ENCODE results near the gene CCDC88C.

Gene CCDC88C

DNA sequence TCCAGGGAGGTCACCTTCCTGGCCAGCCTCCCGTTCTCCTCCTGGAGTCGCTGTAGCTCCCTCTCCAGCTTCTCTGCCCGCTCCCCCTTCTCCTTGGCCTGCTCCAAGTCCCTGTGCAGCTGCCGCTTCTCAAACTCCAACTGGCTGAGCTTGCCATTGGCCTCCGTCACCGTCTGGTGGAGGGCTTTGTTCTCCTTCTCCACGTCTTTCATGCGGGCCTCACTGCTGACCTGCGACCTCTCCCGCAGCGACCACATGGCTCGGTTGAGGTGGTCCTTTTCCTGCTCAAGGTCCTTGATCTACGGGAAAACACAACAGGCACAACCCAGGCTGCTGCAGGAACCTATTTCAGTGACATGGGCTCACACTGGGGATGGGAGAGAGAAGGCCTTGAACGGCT lies 103.8 kb downstream of the CCDC88C start:
- in situ Hi-C loops (cut with MboI; ENCODE audit: low sequenced_read_pairs) = no loop called here

DNA sequence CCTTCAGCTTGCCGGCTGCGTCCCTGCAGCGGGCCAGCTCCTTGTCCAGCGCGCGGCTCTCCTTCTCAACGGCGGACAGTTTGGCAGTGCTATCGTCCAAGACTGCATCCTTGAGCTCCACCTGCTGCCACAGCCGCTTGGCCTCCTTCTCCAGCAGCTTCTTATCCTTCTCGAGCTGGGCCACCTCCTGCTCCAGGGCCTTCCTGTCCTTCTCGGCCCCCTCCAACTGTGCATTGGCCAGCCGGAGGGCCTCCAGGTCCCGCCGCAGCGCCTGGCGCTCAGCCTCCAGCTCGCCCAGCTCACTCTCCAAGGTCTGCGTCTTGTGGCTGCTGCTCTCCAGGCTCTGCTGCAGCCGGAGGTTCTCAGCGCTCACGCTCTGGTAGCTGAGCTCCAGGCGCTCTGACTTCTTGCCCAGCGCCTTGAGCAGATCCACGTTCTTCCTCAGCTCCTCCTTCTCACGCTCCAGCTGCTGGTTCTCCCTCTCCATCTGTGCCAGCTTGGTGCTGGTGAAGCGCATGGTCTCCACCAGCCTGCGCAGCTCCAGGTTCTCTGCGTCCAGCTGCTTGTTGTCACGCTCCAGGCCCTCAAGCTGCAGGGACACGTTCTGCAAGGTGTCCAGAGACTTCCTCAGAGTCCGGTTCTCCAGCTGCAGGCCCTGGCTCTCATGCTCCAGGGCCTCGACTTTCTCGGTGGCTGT lies 104.3 kb downstream of the CCDC88C start:
- in situ Hi-C loops (cut with MboI; ENCODE audit: low sequenced_read_pairs) = no loop called here

DNA sequence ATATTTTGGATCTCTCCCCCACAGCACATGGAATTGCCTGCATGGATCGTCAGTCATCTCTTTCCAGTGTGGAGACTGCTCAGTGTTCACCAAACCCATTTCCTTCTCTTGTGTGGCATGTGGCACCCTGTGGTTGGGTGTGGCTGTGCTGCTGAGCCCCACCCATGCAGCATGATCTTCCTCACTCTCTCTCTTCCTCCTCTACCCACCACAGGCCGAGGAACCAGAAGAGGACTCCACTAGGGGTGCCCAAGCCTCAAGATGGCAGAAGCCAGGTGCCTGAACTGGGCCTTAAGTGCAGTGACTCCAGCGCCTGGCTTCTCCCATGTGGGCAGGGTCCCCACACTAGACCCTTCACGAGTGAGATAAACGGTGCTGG lies 106.3 kb downstream of the CCDC88C start:
- in situ Hi-C loops (cut with MboI; ENCODE audit: low sequenced_read_pairs) = no loop called here

DNA sequence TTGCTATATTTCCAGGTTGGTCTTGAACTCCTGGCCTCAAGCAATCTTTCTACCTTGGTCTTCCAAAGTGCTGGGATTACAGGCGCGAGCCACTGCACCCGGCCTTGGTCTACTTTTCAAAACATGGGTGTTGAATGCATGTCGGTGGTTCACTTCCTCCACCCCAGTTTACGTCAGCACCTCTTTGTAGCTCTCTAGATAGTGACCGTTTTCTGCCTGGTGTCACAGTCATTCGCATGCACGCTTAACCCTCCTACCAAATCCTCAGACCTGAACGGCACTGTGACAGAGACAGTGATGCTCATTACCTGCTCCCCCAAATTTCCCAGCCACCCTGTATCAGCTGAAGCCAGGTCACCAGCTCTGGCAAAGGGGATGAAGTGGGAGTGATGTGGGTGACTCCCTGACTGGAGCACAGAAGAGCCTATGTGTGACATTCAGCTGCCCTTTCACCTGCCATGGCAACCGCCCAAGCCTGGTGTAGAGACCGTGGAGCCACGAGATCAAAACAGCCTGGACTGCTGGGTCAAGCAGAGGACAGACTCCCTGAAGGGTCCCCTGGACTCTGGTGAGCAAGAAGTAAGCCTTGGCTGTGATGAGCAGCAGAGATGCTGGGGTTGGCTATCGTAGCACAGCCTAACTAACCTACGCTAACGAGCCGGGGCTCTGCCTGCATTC lies 106.9 kb downstream of the CCDC88C start:
- in situ Hi-C loops (cut with MboI; ENCODE audit: low sequenced_read_pairs) = no loop called here

DNA sequence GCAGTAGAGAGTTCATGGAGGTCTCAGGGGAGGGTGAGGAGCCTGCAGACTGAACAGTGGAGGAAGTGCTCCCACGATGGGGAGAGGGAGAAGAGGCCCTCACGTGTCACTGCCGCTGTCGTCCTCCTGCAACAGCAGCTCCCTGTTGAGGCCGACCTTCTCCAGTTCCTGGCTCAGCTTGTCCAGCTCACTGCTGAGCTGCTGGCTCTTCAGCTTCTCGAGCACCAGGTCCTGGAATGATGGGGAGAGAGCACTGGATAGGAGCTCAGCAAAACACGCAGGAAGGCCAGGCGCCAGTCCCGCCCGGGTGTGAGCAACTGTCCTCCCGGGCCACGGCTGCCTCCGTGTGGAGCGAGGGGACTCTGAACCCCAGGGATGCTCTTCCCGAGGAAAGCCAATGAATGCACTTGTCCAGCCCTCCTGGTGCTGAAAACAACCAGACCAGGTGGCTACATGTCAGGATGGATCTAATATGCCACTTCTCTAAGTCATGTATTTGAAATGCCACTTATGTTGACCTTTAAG lies 107.8 kb downstream of the CCDC88C start:
- in situ Hi-C loops (cut with MboI; ENCODE audit: low sequenced_read_pairs) = no loop called here

DNA sequence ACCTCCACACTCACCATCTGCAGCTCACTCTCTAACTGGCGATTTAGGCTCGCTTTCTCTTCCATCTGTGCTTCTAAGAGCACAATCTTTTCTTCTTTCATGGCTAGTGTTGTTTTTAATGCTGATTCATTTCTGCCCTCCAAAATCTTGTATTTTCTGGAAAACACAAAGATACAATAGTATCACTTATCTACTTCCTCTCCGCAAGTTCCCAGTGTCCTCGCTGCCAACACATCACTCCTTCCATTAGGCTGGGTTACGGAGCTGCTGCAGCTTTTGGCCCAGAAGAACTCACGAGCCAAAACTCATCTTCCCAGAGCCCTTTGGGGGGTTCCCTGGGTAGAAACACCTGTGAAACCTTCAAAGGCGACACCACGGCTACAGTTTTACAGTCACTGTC lies 109.3 kb downstream of the CCDC88C start:
- in situ Hi-C loops (cut with MboI; ENCODE audit: low sequenced_read_pairs) = no loop called here

DNA sequence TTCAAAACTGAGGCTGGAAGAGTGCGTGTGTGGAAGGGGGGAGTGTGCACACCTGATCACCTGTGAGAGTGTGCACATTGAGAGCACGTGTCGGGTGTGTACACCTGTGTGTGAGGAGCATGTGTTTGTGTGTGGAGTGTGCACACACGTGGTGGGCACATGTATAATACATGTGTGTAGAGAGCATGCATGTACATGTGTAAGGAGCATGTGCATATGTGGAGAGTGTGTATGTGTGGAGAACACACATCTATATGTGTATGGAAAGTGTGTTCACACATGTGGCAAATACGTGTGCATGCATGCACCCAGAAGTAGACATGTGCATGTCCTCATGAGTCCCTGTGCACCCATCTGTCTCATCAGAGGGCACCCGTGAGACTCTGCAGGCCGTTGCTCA lies 110.0 kb downstream of the CCDC88C start:
- in situ Hi-C loops (cut with MboI; ENCODE audit: low sequenced_read_pairs) = no loop called here

DNA sequence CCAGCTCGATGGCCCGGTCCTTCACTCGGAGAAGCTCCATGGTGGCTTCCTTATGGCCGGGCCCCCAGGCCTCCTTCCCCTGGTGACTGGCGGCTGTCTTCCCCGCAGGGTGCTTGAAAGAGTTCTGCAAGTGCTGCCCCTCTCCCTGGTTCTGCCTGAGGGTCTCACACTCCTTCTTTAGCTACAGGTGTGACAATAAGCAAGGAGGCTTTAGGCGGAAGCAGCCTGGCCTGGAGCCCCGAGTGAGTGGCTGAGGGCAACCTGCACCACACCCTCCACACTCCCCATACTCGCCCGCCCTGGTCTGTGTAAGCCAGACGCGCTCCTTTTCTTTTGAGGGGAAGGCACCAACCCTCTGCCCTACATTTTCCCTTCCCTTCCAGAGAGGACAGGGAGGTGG lies 110.6 kb downstream of the CCDC88C start:
- in situ Hi-C loops (cut with MboI; ENCODE audit: low sequenced_read_pairs) = no loop called here

DNA sequence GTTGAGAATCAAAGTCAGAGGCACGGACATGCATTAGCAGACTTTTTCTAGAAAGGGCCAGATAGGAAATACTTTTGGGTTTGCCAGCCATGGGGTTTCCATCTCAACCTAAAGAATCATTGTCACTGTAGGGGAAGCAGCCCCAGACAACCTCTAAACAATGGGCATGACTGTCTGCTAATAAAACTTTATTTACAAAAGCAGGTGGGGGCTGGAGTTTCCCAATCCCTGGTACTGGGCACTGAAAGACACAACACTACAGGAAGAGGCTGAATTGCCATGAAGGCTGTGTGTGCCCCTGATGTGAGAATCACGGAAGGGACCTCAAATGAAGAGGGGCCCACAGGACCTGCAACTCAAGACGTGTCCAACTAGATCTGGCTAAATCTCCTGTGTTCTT lies 111.1 kb downstream of the CCDC88C start:
- in situ Hi-C loops (cut with MboI; ENCODE audit: low sequenced_read_pairs) = no loop called here

DNA sequence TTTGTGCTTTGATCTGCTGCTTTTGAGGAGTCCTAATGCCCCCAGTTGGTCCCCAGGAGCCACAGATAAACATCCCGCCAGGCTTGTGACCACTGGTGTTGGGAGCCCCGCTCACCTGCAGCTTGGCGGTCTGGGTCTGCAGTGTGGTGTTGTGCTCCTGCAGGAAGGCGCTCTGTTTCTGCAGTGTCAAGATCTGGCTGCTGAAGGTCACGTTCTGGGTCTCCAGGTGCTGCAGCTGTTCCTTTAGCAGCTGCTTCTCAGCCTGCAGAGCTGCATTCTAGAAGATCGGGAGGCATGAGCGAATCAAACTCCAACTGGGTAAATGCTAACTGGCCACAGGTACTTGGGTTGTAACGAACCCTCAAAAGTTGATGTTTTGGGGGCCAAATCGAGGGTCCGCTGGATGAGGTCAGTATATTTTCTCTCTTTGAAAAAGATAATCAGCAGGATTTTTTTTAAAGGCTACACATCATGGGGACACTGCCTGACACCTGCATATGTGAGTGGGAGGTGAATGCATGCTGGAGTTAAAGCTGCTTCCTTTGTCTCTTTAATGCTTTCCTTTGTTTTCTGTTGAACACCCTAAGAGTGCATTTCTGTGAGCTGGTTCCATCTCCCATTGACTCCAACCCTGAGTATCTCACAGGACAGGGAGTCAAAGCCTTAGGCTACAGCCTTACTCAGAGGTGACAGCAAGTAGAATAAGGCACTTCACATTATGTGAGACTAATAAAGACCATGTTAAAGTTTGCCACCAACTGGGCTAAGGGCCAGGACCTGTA lies 111.8 kb downstream of the CCDC88C start:
- in situ Hi-C loops (cut with MboI; ENCODE audit: low sequenced_read_pairs) = no loop called here

DNA sequence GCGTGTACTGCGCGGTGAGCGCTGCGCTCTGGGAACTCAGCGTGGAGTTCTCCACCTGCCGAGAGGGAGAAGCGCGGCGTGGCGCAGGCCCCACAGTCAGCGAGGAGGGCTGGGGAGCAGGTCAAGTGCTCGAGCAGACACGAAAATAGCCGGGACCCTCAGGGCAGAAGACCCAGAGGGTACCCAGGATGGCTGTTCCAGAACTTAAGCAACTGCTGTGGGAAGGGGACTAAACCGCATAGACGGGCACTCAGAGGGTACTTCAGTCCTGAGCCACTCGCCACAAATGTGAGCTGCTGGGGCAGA lies 113.7 kb downstream of the CCDC88C start:
- in situ Hi-C loops (cut with MboI; ENCODE audit: low sequenced_read_pairs) = no loop called here

DNA sequence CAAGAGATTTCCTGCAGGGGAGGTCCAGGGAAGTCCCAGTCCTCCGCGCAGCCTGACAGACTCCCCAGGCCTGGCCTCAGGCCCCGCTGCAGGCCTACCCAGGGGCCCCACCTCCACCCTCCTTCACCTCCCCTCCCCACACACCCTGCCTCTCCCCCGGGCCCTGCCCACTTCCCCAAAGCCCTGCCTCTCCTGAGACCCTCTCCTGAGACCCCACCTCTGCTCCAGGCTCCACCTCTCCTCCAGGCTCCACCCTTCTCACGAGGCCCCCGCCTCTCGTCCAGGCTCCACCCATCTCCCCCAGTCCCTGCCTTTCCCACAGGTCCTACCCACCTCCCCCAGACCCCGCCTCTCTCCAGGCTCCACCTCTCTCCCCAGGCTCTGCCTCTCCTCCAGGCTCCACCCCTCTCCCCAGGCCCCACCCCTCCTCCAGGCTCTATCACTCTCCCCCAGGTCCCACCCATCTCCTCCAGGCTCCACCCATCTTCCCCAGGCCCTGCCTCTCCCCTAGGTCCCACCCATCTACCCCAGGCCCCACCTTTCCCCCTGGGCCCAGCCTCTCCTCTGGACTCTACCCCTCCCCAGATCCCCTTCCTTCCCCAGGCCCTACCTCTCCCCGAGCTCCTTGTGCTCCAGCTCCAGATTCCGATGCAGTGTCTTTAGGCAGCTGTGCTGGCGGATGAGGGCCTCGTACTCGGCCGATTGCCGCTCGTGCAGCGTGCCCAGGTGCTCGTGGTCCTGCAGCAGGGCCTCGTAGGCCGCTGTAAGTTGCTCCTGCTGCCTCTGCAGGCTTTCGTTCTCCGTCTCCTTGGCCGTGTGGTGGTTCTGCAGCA lies 114.3 kb downstream of the CCDC88C start:
- in situ Hi-C loops (cut with MboI; ENCODE audit: low sequenced_read_pairs) = no loop called here

DNA sequence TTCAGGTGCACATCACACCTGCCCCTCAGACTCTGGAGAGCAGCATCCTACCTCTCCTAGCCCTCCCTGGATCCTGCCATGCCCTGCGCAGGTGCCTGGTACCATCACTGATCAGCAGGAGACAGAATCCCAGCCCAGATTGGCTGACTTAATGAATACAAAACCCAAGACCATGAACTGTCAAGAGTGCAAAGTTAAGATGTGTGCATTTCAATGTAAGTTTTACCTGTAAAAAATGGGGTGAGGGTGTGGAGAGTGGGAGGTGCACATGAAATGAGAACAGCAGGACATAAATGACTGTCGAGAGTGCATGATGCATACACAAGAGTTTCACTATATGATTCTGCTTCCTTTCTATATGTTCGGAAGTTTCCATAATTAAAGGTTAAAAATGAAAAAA lies 115.2 kb downstream of the CCDC88C start:
- in situ Hi-C loops (cut with MboI; ENCODE audit: low sequenced_read_pairs) = no loop called here

DNA sequence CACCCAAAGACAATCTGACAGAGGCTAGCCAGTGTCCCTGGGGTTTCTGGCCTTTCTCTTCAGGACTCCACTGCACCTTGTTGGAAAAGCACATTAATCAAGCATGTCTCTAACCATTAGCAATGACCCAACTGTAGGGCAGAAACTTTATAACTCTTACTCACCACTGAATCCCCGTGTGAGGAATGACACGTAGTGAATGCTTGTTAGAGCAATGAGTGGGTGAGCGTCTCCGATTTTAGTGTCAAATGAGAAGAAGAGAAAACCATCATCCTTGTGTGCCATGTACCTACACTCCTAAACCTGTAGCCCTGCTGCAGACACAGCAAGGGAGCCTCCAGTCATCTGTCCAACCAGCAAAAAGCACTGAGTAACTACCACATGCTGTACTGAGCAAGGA lies 116.7 kb downstream of the CCDC88C start:
- in situ Hi-C loops (cut with MboI; ENCODE audit: low sequenced_read_pairs) = no loop called here

DNA sequence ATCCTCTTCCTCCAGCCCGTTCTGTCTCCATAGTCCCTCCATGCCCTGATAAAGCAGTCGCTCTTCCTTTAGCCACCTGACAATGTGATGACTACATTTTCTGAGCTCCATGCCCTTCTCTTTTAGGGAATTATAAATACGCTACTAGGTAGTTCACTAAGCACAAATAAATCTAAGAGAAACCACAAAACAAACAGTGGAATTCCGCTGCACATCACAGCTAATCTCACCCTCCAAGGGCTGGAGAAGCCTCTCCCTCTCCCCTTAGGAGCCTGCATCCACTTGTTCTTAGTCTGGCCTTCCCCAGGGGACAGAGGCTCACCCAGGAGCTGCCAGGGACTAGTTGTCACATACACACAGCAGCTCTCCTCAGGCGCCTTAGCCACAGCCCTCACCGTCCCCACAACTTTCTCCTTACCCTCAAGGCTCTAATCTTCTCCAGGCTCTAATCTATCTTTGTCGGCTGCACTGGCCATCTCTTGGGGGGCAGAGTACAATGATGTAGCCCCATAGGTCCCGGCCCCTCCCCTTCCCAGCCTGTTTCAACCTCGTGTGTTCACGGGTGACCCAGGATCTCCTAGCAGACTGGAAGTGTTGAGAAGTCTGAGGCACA lies 117.2 kb downstream of the CCDC88C start:
- in situ Hi-C loops (cut with MboI; ENCODE audit: low sequenced_read_pairs) = no loop called here

DNA sequence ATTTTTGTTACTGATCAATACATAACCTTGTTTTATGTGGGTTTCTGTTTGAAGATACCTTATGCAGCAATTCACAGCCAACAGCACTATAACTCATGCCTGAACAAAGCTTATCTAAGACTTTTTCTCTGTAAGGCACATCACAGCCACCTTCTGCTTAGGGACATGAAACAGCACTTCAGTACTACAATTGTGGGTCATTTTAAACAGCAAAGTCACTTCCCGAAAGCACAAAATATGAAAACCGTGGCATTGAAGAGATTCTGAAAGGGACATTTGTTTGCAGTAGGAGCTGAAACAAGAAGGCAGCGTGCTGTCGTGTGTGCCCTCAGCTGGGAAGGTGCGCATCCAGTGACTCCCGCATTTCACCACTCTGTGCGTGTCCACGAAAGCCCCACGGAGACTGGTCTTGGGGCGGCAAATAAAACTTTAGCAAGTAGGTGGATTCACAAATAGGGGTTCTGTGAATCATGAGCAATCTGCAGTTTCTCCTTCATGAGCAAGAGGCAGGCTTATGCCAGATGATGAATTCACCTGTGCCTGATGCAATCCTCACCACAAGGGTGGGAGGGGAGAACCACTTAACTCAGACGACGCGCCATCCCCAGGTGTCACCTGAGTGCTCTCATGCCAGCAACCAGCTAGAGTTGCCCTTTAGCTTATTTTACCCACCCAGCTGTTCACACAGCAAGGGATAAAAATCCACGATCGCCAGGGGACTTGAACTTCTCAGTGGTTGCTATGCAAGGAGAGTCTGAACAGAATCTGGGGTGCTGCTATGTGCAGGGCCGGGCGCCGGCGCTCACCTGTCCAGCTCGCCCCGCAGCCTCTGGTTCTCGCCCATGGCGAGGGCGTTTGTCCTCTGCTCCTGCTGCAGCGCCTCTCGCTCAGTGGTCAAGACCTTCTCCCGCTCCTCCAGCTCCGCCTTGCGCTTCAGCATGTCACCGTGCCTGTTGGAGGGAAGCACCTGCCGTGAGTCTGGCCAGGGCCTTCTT lies 118.2 kb downstream of the CCDC88C start:
- in situ Hi-C loops (cut with MboI; ENCODE audit: low sequenced_read_pairs) = no loop called here

DNA sequence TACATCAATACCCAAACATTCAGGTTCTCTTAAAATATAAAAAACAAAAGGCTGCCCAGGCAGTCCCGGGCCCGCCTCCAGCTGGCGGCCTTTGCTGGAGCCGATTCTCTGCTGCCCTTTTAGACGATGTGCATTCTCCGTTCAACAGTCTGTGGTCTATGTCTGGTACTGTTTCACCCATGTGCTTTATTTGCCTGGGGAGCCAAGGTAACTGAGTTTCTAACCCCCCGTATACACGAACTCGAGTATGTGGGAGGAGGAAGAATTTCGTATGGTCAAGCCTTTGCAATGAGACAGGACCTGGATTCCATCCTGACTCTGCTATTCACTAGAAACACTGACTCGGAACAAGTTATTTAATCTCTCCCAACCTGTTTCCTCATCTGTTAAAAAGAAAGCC lies 119.0 kb downstream of the CCDC88C start:
- in situ Hi-C loops (cut with MboI; ENCODE audit: low sequenced_read_pairs) = no loop called here

DNA sequence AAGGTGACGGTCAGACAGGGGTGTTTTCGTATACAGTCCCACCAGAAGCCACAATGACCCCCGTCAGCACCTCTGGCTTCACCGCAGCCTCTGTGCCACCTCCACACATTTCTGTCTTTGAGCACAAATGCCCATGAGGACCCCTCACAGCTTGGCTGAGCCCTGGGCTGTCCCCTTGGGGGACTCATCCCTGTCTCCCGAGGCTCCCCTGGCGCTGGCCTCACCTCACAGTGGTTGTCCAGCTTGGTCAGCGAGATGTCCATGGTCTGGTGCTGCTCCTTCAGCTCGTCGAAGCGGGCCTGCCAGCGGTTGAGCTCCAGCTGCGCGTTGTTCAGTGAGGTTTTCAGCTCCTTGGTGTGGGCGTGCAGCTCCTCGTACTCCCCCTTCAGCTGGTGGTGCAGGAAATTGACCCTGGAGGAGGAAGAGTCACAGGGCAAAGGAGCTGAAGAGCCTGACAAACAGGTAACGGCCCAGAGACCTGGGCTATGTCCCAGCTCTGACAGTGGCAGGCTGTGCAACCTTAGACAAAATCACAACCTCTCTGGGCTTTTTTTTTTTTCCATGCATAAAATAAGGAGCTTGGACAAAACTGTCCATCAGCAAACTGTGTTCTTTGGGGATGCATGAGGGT lies 120.4 kb downstream of the CCDC88C start:
- in situ Hi-C loops (cut with MboI; ENCODE audit: low sequenced_read_pairs) = no loop called here

All from hTERT RPE-1 (cell line).